CD4-positive, alpha-beta T cell treated with Interleukin-2 at 100 ng/mL for 4 hours (primary cell): Measurements from ENCODE around the gene SLC16A11.
"Not testable (repeated sequence)": the region's sequence is repeated elsewhere in the genome, so short reads cannot be mapped to it uniquely, and the experiment has no call there.

ENCODE experiments used
- DNase-seq: peaks from one replicate; pipeline ENCODE4 v3.0.0-alpha.2; 2020; ENCODE audit warnings: low spot score

The SLC16A11 gene

GRCh38 chr17:7005716-7006115 is 38.2 kb downstream of the SLC16A11 start:
- DNase-seq: no peak

GRCh38 chr17:7004398-7005253 is 39.3 kb downstream of the SLC16A11 start:
- DNase-seq: peak; percentile 88

- no peak for DNase-seq
These were observed 40.1 kb downstream of the SLC16A11 start for GRCh38 chr17:7003745-7004144.

- no peak for DNase-seq
These were observed 41.4 kb downstream of the SLC16A11 start for GRCh38 chr17:7002288-7003047.

- peak; percentile 52 for DNase-seq
These were observed 42.5 kb downstream of the SLC16A11 start for GRCh38 chr17:7001318-7001961.

- DNase-seq: no peak
These were observed 44.9 kb downstream of the SLC16A11 start for GRCh38 chr17:6998855-6999508.

- DNase-seq: no peak
These were observed 46.7 kb downstream of the SLC16A11 start for GRCh38 chr17:6997171-6997570.

GRCh38 chr17:6996256-6997011 is 47.5 kb downstream of the SLC16A11 start:
- DNase-seq: no peak

GRCh38 chr17:6995500-6996255 is 48.2 kb downstream of the SLC16A11 start, which contains the start of gene ALOX12:
TSS of gene ALOX12 (plus strand) at chr17:6996049. CDS start at chr17:6996118, 69 bp downstream.
- DNase-seq: no peak

GRCh38 chr17:6994666-6995256 is 49.1 kb downstream of the SLC16A11 start:
- no peak for DNase-seq

- no peak for DNase-seq
These were observed 49.7 kb downstream of the SLC16A11 start for GRCh38 chr17:6994118-6994598.

GRCh38 chr17:6993613-6994056 is 50.3 kb downstream of the SLC16A11 start:
- not testable (repeated sequence) for DNase-seq
